ENCODE results near the gene DEPDC1. TPM values are rescaled to one million over a fixed set of nuclear protein-coding genes. Genes with fewer than 3 reads are reported as not detected.

DEPDC1 gene
- total RNA-seq, 1 experiment from 2014 or later, result 44.5 TPM

GRCh38 chr1:68484618-68485017 lies 12.3 kb downstream of the DEPDC1 start:
- ATAC-seq (no peak), DNase-seq (ENCODE audit: low spot score) (no peak)
- H3K27me3 Mint-ChIP-seq (ENCODE audit: low read depth), result no peaks in the 10 kb centered on the region
- no peak overlapping the region for H3K27ac Mint-ChIP-seq
- no peak overlapping the region for H3K4me3 Mint-ChIP-seq
- no peaks in the 10 kb centered on the region for H3K9me3 Mint-ChIP-seq
- peaks cover 66% of the 10 kb centered on the region for H3K36me3 Mint-ChIP-seq
- ChIA-PET POLR2A (no interaction called here), CTCF (no interaction called here)
- H3K4me1 Mint-ChIP-seq, result peaks cover 8% of the 10 kb centered on the region
- TF ChIP-seq JAZF1 (CRISPR knock-in tag; IDR thresholded peaks at IDR 0.05), result no peak
- no peak for TF ChIP-seq ELF4 (CRISPR knock-in tag; IDR thresholded peaks at IDR 0.05; ENCODE audit: low read depth)
- TF ChIP-seq CREB1 (CRISPR knock-in tag; IDR thresholded peaks at IDR 0.05), result no peak
- no peak for TF ChIP-seq ETV6 (CRISPR knock-in tag; IDR thresholded peaks at IDR 0.05)
- TF ChIP-seq ZBTB21 (CRISPR knock-in tag; IDR thresholded peaks at IDR 0.05; ENCODE audit: borderline replicate concordance), result no peak
- TF ChIP-seq PREB (CRISPR knock-in tag; IDR thresholded peaks at IDR 0.05; ENCODE audit: borderline replicate concordance), result no peak

- peaks cover 75% of the 10 kb centered on the region for H3K36me3 Mint-ChIP-seq
- no peaks in the 10 kb centered on the region for H3K9me3 Mint-ChIP-seq
- POLR2A ChIA-PET, result no interaction called here
- DNase-seq (ENCODE audit: low spot score), result no peak
- ATAC-seq, result no peak
- CTCF ChIA-PET, result no interaction called here
- H3K27me3 Mint-ChIP-seq (ENCODE audit: low read depth), result no peaks in the 10 kb centered on the region
- H3K4me3 Mint-ChIP-seq, result no peak overlapping the region
- peaks cover 19% of the 10 kb centered on the region for H3K4me1 Mint-ChIP-seq
- no peak overlapping the region; the same call in 1 of the 2 replicates for H3K27ac Mint-ChIP-seq
- TF ChIP-seq ELF4 (CRISPR knock-in tag; IDR thresholded peaks at IDR 0.05; ENCODE audit: low read depth), result no peak
- TF ChIP-seq ZNF281 (CRISPR knock-in tag; IDR thresholded peaks at IDR 0.05), result no peak
- no peak for TF ChIP-seq NFYB (CRISPR knock-in tag; conservative IDR thresholded peaks at IDR 0.05; ENCODE audit: low read depth)
- TF ChIP-seq ZMAT4 (CRISPR knock-in tag; IDR thresholded peaks at IDR 0.05), result no peak
- no peak for TF ChIP-seq TEAD4 (CRISPR knock-in tag; IDR thresholded peaks at IDR 0.05)
- TF ChIP-seq E2F1 (CRISPR knock-in tag; IDR thresholded peaks at IDR 0.05), result no peak
- no peak for TF ChIP-seq NR3C1 (CRISPR knock-in tag; conservative IDR thresholded peaks at IDR 0.05; ENCODE audit: low read depth)
- no peak for TF ChIP-seq PRDM15 (CRISPR knock-in tag; IDR thresholded peaks at IDR 0.05)
- TF ChIP-seq GTF2I (CRISPR knock-in tag; conservative IDR thresholded peaks at IDR 0.05), result no peak
- TF ChIP-seq CTCF (IDR thresholded peaks at IDR 0.05), result no peak
- no peak for TF ChIP-seq SP1 (CRISPR knock-in tag; conservative IDR thresholded peaks at IDR 0.05)
- no peak for TF ChIP-seq ATF3 (CRISPR knock-in tag; conservative IDR thresholded peaks at IDR 0.05)
- TF ChIP-seq SOX15 (CRISPR knock-in tag; IDR thresholded peaks at IDR 0.05), result no peak
- no peak for TF ChIP-seq IRF1 (CRISPR knock-in tag; IDR thresholded peaks at IDR 0.05)
- no peak for TF ChIP-seq ATF6 (CRISPR knock-in tag; IDR thresholded peaks at IDR 0.05)
These were observed 15.8 kb downstream of the DEPDC1 start for GRCh38 chr1:68481041-68481440.
